Osteocyte (in vitro differentiated cells): Measurements from ENCODE around the gene ZHX3. TPM values are rescaled to one million over a fixed set of nuclear protein-coding genes. Genes with fewer than 3 reads are reported as not detected.

Experiments used
- DNase-seq: peaks from one replicate; pipeline ENCODE4 v3.0.0; 2021; ENCODE audit warnings: mixed read lengths; ENCODE audit not compliant: unreplicated experiment; ENCODE audit errors: extremely low spot score
- H3K27ac Mint-ChIP-seq: one replicate; pipeline ENCODE4 v1.8.0; 2021; ENCODE audit warnings: mild to moderate bottlenecking, mixed read lengths; ENCODE audit not compliant: unreplicated experiment
- H3K27me3 Mint-ChIP-seq: one replicate; pipeline ENCODE4 v1.8.0; 2021; ENCODE audit warnings: mixed read lengths; ENCODE audit not compliant: unreplicated experiment
- H3K36me3 Mint-ChIP-seq: one replicate; pipeline ENCODE4 v1.8.0; 2021; ENCODE audit warnings: mixed read lengths; ENCODE audit not compliant: unreplicated experiment
- H3K4me1 Mint-ChIP-seq: one replicate; pipeline ENCODE4 v1.8.0; 2021; ENCODE audit warnings: mixed read lengths; ENCODE audit not compliant: unreplicated experiment
- H3K4me3 Mint-ChIP-seq: one replicate; pipeline ENCODE4 v1.8.0; 2021; ENCODE audit warnings: mild to moderate bottlenecking, moderate library complexity, mixed read lengths; ENCODE audit not compliant: unreplicated experiment
- H3K9me3 Mint-ChIP-seq: one replicate; pipeline ENCODE4 v1.8.0; 2021; ENCODE audit warnings: mixed read lengths; ENCODE audit not compliant: unreplicated experiment
- total RNA-seq: library from RNA; stranded (reverse); gene quantifications from 2 replicates; pipeline ENCODE4 v1.2.1, GENCODE V29; 2021
- TF ChIP-seq, protein P1 (sequence below): fragments of 200-600 bp; sonication (generic); IDR thresholded peaks from 2 replicates; pipeline ENCODE4 v1.5.0; 2021; ENCODE audit warnings: antibody characterized with exemption, mild to moderate bottlenecking, moderate library complexity

ZHX3 gene
- total RNA-seq, 1 donor from 2014 or later: 44.5 TPM

GRCh38 chr20:41349266-41349665 is 31.7 kb upstream of the ZHX3 start:
- Mint-ChIP-seq H3K4me1 (no peaks in the 10 kb centered on the region), H3K27ac (no peak overlapping the region), H3K27me3 (no peaks in the 10 kb centered on the region), H3K36me3 (no peaks in the 10 kb centered on the region), H3K4me3 (no peak overlapping the region), H3K9me3 (no peaks in the 10 kb centered on the region)
- no peak for DNase-seq
- TF ChIP-seq, protein P1, sequence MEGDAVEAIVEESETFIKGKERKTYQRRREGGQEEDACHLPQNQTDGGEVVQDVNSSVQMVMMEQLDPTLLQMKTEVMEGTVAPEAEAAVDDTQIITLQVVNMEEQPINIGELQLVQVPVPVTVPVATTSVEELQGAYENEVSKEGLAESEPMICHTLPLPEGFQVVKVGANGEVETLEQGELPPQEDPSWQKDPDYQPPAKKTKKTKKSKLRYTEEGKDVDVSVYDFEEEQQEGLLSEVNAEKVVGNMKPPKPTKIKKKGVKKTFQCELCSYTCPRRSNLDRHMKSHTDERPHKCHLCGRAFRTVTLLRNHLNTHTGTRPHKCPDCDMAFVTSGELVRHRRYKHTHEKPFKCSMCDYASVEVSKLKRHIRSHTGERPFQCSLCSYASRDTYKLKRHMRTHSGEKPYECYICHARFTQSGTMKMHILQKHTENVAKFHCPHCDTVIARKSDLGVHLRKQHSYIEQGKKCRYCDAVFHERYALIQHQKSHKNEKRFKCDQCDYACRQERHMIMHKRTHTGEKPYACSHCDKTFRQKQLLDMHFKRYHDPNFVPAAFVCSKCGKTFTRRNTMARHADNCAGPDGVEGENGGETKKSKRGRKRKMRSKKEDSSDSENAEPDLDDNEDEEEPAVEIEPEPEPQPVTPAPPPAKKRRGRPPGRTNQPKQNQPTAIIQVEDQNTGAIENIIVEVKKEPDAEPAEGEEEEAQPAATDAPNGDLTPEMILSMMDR: no peak

GRCh38 chr20:41348430-41349172 is 31.1 kb upstream of the ZHX3 start:
- TF ChIP-seq, protein P1: no peak
- no peak for DNase-seq
- H3K27me3 Mint-ChIP-seq: no peaks in the 10 kb centered on the region
- no peak overlapping the region for H3K27ac Mint-ChIP-seq
- H3K4me1 Mint-ChIP-seq: no peaks in the 10 kb centered on the region
- no peak overlapping the region for H3K4me3 Mint-ChIP-seq
- H3K36me3 Mint-ChIP-seq: no peaks in the 10 kb centered on the region
- H3K9me3 Mint-ChIP-seq: no peaks in the 10 kb centered on the region

GRCh38 chr20:41347523-41348429 is 30.2 kb upstream of the ZHX3 start:
- H3K4me1 Mint-ChIP-seq: no peaks in the 10 kb centered on the region
- no peak overlapping the region for H3K27ac Mint-ChIP-seq
- no peak for DNase-seq
- H3K27me3 Mint-ChIP-seq: no peaks in the 10 kb centered on the region
- no peaks in the 10 kb centered on the region for H3K36me3 Mint-ChIP-seq
- H3K9me3 Mint-ChIP-seq: no peaks in the 10 kb centered on the region
- TF ChIP-seq, protein P1: no peak
- no peak overlapping the region for H3K4me3 Mint-ChIP-seq

DNA sequence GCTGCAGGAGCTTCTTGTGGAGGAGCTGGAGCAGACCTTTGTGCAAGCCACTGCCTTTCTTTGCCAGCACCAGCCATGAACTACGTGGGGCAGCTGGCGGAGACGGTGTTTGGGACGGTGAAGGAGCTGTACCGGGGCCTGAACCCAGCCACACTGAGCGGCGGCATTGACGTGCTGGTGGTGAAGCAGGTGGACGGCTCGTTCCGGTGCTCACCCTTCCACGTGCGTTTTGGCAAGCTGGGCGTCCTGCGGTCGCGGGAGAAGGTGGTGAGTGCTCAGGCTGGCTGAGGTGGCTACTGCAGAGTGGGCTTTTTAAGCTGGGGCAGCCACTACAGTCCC is 28.2 kb upstream of the ZHX3 start:
- no peak overlapping the region for H3K4me3 Mint-ChIP-seq
- H3K4me1 Mint-ChIP-seq: peaks cover 2% of the 10 kb centered on the region
- no peak for DNase-seq
- TF ChIP-seq, protein P1: no peak
- no peaks in the 10 kb centered on the region for H3K27me3 Mint-ChIP-seq
- H3K9me3 Mint-ChIP-seq: no peaks in the 10 kb centered on the region
- no peaks in the 10 kb centered on the region for H3K36me3 Mint-ChIP-seq
- H3K27ac Mint-ChIP-seq: no peak overlapping the region
